ENCODE measurements around the gene DPP9.

DPP9 gene

DNA sequence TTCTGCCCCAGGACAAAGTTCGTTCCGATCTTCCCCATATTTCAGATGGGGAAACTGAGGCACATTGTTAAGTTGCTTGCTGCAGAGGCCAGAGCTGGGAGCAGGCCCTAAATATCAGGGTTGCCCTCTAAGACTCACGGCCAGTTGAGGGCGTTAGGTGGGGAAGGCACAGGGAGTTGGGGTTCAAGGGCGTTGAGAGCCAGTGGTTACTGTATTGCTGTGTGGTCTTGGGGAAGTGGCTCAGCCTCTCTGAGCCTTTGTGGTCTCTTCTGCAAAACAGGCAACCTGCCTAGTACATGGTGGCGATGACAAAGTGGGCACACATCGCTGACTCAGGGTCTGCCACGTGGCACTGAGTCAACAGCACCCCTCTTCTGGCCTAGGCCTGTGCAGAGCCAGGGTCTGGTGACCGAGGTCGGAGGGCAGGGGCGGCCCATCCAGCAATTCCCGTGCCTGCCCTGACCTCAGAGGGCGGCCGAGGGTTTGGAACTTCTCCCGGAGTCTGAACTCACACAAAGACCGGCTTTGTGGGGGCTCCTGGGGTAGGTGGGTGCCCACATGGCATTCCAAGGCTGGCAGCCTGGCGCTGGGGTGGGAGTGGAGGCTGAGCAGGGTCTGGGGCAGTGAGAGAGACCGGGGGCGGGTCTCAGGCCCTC is 74.1 kb downstream of the DPP9 start:
- no peaks in the 10 kb centered on the region for H3K4me1 ChIP-seq (ENCODE audit: insufficient read depth, low read length)
- peaks cover 4% of the 10 kb centered on the region for H3K36me3 ChIP-seq (ENCODE audit: insufficient read depth, low read length)
- H2AFZ ChIP-seq (ENCODE audit: low read depth, low read length) = no peak overlapping the region
- no peak overlapping the region for H3K4me3 ChIP-seq (ENCODE audit: low read length)
- H3K9me3 ChIP-seq (ENCODE audit: low read length) = no peaks in the 10 kb centered on the region
- no peaks in the 10 kb centered on the region for H3K27me3 ChIP-seq (ENCODE audit: insufficient read depth, low read length)

GRCh38 chr19:4647676-4648644 is 75.7 kb downstream of the DPP9 start:
- H3K4me1 ChIP-seq (ENCODE audit: insufficient read depth, low read length) = no peaks in the 10 kb centered on the region
- no peaks in the 10 kb centered on the region for H3K27me3 ChIP-seq (ENCODE audit: insufficient read depth, low read length)
- no peak overlapping the region for H3K4me3 ChIP-seq (ENCODE audit: low read length)
- no peaks in the 10 kb centered on the region for H3K36me3 ChIP-seq (ENCODE audit: insufficient read depth, low read length)
- H3K9me3 ChIP-seq (ENCODE audit: low read length) = no peaks in the 10 kb centered on the region
- H2AFZ ChIP-seq (ENCODE audit: low read depth, low read length) = no peak overlapping the region

DNA sequence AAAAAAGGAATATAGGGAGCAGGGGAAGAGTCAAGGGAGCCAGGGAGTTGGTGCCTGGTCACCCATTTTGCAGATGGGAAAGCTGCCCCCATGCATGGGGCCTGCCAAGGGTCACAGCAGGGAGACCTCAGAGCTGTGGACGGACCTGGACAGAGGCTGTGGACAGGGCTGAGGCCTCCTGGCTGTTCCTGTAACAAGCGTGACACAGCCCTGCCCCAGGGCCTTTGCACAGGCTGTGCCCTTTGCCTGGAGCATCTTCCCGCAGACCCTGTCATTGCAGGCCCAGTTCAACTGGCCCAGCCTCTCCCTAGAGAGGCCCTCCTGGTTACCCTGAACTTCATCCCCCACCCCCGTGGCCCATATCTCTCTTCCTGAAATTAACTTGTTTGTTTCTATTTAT is 77.9 kb downstream of the DPP9 start:
- H3K4me3 ChIP-seq (ENCODE audit: low read length) = no peak overlapping the region
- H3K36me3 ChIP-seq (ENCODE audit: insufficient read depth, low read length) = no peaks in the 10 kb centered on the region
- H3K27me3 ChIP-seq (ENCODE audit: insufficient read depth, low read length) = no peaks in the 10 kb centered on the region
- H2AFZ ChIP-seq (ENCODE audit: low read depth, low read length) = no peak overlapping the region
- H3K9me3 ChIP-seq (ENCODE audit: low read length) = no peaks in the 10 kb centered on the region
- H3K4me1 ChIP-seq (ENCODE audit: insufficient read depth, low read length) = no peaks in the 10 kb centered on the region

DNA sequence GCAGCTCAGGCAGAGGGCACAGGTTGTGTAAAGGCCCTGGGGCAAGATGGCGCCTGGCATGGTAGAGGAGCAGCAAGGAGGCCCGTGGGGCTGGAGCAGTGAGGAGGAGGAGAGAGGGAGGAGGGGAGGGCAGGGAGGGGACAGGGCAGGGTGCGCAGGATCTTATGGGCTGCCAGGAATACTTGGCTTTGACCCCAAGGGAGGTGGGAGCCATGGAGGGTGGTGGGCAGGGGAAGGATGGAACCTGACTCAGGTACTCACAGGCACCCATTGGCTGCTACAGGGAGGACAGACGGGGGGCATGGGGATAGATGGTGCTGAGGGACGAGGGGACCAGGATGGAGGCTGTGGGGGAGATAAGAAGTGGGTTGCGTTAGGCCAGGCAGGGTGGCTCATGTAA is 81.0 kb downstream of the DPP9 start:
- Histone ChIP-seq H2AFZ (ENCODE audit: low read depth, low read length) (no peak overlapping the region), H3K27me3 (ENCODE audit: insufficient read depth, low read length) (no peaks in the 10 kb centered on the region), H3K4me1 (ENCODE audit: insufficient read depth, low read length) (peaks cover 3% of the 10 kb centered on the region), H3K4me3 (ENCODE audit: low read length) (no peak overlapping the region), H3K36me3 (ENCODE audit: insufficient read depth, low read length) (no peaks in the 10 kb centered on the region), H3K9me3 (ENCODE audit: low read length) (no peaks in the 10 kb centered on the region)

- Histone ChIP-seq H2AFZ (ENCODE audit: low read depth, low read length) (no peak overlapping the region), H3K4me1 (ENCODE audit: insufficient read depth, low read length) (peaks cover 3% of the 10 kb centered on the region), H3K36me3 (ENCODE audit: insufficient read depth, low read length) (no peaks in the 10 kb centered on the region), H3K4me3 (ENCODE audit: low read length) (no peak overlapping the region), H3K9me3 (ENCODE audit: low read length) (no peaks in the 10 kb centered on the region), H3K27me3 (ENCODE audit: insufficient read depth, low read length) (no peaks in the 10 kb centered on the region)
These were observed 82.5 kb downstream of the DPP9 start for GRCh38 chr19:4641132-4641531.

DNA sequence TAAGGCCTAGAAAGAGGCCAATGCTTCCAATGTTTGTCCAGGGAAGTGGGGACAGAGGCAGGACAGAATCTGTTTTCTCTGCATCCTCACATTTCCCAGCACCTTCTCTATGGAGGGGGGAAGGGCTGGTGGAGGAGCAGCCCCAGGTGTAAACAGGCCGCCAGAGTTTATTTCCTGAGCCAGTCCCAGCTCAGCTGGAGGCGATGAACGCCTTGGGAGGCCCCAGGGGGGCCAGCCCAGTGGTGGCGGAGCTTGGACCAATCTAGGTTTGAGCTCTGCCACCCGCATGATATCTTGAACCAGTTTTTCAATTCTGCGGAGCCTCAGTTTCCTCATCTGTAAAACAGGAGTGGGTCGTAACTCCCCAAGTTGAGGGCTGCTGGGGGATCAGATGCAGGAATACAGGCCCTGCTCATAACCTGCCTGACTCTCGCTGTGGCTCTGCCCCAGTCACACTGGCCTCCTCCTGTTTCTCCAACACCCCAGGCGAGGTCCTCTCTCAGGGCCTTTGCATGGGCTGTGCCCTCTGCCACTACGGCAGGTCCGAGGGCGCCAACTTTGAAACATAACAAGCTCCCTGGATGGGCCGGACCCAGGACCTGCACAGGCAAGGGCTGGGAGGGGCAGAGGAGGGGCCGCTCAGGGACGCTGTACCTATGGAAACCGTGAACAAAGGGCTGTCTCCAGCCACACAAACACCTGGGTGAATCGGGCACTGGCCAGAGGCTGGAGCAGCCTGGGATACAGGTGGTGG is 83.2 kb downstream of the DPP9 start:
- Histone ChIP-seq H3K4me1 (ENCODE audit: insufficient read depth, low read length) (peaks cover 8% of the 10 kb centered on the region), H2AFZ (ENCODE audit: low read depth, low read length) (no peak overlapping the region), H3K27me3 (ENCODE audit: insufficient read depth, low read length) (no peaks in the 10 kb centered on the region), H3K36me3 (ENCODE audit: insufficient read depth, low read length) (no peaks in the 10 kb centered on the region), H3K4me3 (ENCODE audit: low read length) (peak overlapping the region; percentile 56), H3K9me3 (ENCODE audit: low read length) (no peaks in the 10 kb centered on the region)

DNA sequence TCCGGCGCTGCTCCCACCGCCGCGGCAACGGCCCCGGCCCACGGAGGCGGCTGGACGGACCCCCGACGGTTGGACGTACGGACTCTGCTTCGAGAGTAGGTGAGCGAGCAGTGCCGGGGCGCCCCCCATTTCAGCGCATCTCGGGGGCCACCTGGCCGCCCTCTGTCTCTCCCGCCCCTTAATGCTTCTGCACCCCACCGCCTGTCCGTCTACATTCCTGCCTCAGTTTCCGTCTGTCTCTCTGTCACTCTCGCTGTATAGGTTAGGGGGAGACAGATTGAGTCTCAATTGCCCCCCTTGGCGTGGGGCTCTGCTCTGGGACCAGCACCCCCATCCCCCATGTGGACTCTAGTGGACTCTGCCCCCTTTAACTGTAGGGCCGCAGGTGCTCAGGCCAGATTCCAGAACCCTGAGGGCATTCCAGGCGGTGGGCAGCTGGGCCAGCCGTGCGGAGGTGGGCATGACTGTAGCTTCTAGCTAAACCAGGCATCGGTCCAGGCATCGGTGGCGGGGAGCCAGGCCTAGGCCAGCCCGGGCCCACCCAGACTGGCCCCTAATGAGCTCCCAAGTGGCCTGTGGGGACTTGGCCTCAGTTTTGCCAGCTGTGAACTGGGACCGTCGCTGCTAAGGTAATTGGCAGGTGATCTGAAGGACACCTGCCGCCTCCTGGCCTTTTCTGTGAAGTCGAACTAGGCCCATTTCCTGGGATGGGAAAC is 84.0 kb downstream of the DPP9 start:
- Histone ChIP-seq H2AFZ (ENCODE audit: low read depth, low read length) (peak overlapping the region; percentile 50), H3K4me1 (ENCODE audit: insufficient read depth, low read length) (peaks cover 8% of the 10 kb centered on the region), H3K4me3 (ENCODE audit: low read length) (peak overlapping the region; percentile 56), H3K9me3 (ENCODE audit: low read length) (no peaks in the 10 kb centered on the region), H3K27me3 (ENCODE audit: insufficient read depth, low read length) (no peaks in the 10 kb centered on the region), H3K36me3 (ENCODE audit: insufficient read depth, low read length) (no peaks in the 10 kb centered on the region)

DNA sequence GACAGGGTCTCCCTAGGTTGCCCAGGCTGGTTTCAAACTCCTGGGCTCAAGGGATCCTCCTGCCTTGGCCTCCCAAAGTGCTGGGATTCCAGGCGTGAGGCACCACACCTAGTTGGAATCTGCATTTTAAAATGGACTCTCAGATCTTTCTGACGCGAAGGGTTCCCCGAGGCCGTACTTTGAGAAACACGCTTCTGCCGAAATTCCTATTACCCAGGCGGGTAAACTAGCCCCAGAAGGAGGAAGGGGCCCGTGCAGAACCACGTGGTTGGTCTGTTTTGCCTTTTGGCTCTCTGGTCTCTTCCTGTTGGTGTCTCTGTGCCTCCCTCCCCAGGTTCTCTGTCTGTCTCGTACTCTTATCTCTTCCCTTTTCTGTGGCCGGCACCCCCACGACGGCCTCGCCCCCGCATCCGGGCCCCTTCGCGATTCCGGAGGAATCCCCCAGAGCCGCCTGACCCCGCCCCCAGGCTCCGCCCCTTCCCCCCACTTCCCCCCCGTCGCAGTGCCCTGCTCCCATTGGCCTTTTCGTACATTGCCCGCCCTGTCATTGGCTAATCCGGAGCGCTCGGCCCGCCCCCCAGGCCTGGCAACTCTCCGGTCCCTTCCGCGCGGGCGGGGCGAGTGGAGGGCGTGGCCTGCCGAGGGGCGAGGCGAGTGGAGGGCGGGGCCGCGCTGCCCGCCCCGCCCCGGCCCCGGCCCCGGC is 84.7 kb downstream of the DPP9 start, which contains the start of gene TNFAIP8L1:
TSS of gene TNFAIP8L1 (plus strand) at position 689 of the 703 bp plus-strand sequence. CDS start 12,354 bp downstream, outside the sequence.
- H3K36me3 ChIP-seq (ENCODE audit: insufficient read depth, low read length) = no peaks in the 10 kb centered on the region
- peak within 1 kb of the TSS; percentile 50 for H2AFZ ChIP-seq (ENCODE audit: low read depth, low read length)
- H3K4me3 ChIP-seq (ENCODE audit: low read length) = peak within 1 kb of the TSS; percentile 56
- no peaks in the 10 kb centered on the region for H3K9me3 ChIP-seq (ENCODE audit: low read length)
- H3K27me3 ChIP-seq (ENCODE audit: insufficient read depth, low read length) = no peaks in the 10 kb centered on the region
- H3K4me1 ChIP-seq (ENCODE audit: insufficient read depth, low read length) = peaks cover 8% of the 10 kb centered on the region

- no peaks in the 10 kb centered on the region for H3K27me3 ChIP-seq (ENCODE audit: insufficient read depth, low read length)
- H3K4me3 ChIP-seq (ENCODE audit: low read length) = no peak overlapping the region
- H3K4me1 ChIP-seq (ENCODE audit: insufficient read depth, low read length) = peaks cover 8% of the 10 kb centered on the region
- H3K36me3 ChIP-seq (ENCODE audit: insufficient read depth, low read length) = no peaks in the 10 kb centered on the region
- no peak overlapping the region for H2AFZ ChIP-seq (ENCODE audit: low read depth, low read length)
- no peaks in the 10 kb centered on the region for H3K9me3 ChIP-seq (ENCODE audit: low read length)
These were observed 85.3 kb downstream of the DPP9 start for GRCh38 chr19:4638317-4638716.

DNA sequence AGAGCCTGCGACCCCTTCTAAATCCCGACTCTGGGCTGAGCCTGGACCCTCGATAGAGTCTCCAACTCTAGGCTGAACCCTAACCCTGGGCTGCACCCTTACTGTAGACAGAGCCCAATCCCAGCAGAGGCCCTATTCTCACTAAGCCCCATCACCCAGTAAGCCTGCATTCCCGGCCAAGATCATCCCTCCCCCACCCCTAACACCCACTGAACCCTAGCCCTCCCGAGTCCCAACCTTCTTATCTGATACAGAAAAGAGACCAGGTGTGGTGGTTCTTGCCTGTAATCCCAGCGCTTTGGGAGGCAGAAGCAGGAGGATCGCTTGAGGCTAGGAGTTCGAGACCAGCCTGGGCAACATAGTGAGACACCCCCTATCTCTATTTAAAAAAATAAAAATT is 86.9 kb downstream of the DPP9 start:
- H3K4me3 ChIP-seq (ENCODE audit: low read length) = no peak overlapping the region

GRCh38 chr19:4636151-4636717 is 87.4 kb downstream of the DPP9 start:
- peaks cover 8% of the 10 kb centered on the region for H3K4me1 ChIP-seq (ENCODE audit: insufficient read depth, low read length)
- no peaks in the 10 kb centered on the region for H3K9me3 ChIP-seq (ENCODE audit: low read length)
- no peaks in the 10 kb centered on the region for H3K27me3 ChIP-seq (ENCODE audit: insufficient read depth, low read length)
- H2AFZ ChIP-seq (ENCODE audit: low read depth, low read length) = peak overlapping the region; percentile 37
- no peaks in the 10 kb centered on the region for H3K36me3 ChIP-seq (ENCODE audit: insufficient read depth, low read length)
- peak overlapping the region; percentile 45 for H3K4me3 ChIP-seq (ENCODE audit: low read length)

More for the DNA sequence above, 86.9 kb downstream of the DPP9 start:
- Histone ChIP-seq H3K9me3 (ENCODE audit: low read length) (no peaks in the 10 kb centered on the region), H3K4me1 (ENCODE audit: insufficient read depth, low read length) (peaks cover 8% of the 10 kb centered on the region), H2AFZ (ENCODE audit: low read depth, low read length) (no peak overlapping the region), H3K27me3 (ENCODE audit: insufficient read depth, low read length) (no peaks in the 10 kb centered on the region), H3K36me3 (ENCODE audit: insufficient read depth, low read length) (no peaks in the 10 kb centered on the region)

DNA sequence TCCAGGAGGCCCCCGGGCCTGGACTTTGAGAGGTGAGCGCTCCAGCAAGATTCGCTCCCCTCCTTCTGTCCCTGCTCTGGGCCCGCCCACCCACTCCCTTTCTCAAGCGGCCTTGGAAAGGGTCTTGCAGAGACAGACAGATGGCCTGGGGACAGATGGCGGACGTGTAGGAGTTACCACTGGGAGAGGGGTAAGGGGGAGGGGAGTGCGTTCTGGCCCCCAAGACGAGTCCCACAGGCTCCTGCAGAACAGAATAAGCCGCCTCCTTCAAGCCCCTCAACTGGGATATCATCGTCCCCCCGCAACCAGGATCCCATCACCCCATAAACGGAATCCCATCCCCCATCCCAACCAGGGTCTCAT is 87.9 kb downstream of the DPP9 start:
- Histone ChIP-seq H3K4me3 (ENCODE audit: low read length) (peak overlapping the region; percentile 45), H3K4me1 (ENCODE audit: insufficient read depth, low read length) (peaks cover 8% of the 10 kb centered on the region), H3K27me3 (ENCODE audit: insufficient read depth, low read length) (no peaks in the 10 kb centered on the region)

More for the DNA sequence above, 87.9 kb downstream of the DPP9 start:
- H2AFZ ChIP-seq (ENCODE audit: low read depth, low read length) = peak overlapping the region; percentile 37
- no peaks in the 10 kb centered on the region for H3K36me3 ChIP-seq (ENCODE audit: insufficient read depth, low read length)
- H3K9me3 ChIP-seq (ENCODE audit: low read length) = no peaks in the 10 kb centered on the region
